Smooth muscle cell (in vitro differentiated cells): ENCODE results near the gene TBC1D9B. TPM values are rescaled to one million over a fixed set of nuclear protein-coding genes. Genes with fewer than 3 reads are reported as not detected.

Experiments
- DNase-seq: peaks from one replicate; lab custom pipeline; 2025; ENCODE audit not compliant: unreplicated experiment; lab: John Stamatoyannopoulos, UW
- H2AFZ ChIP-seq: fragments of 200-600 bp; sonication (generic); 2 replicates; pipeline ENCODE4 v1.6.0; 2016; ENCODE audit warnings: antibody characterized with exemption, low read depth, mild to moderate bottlenecking
- H3F3A ChIP-seq: fragments of 200-600 bp; sonication (generic); 2 replicates; pipeline ENCODE4 v1.6.0; 2017; ENCODE audit warnings: antibody characterized with exemption, low read depth
- H3K27ac ChIP-seq: fragments of 200-600 bp; sonication (generic); 2 replicates; pipeline ENCODE4 v1.5.1; 2016; ENCODE audit warnings: low read depth, mild to moderate bottlenecking
- H3K27me3 ChIP-seq: fragments of 200-600 bp; sonication (generic); 2 replicates; pipeline ENCODE4 v1.6.1; 2016; ENCODE audit warnings: low read depth, mild to moderate bottlenecking
- H3K36me3 ChIP-seq: fragments of 200-600 bp; sonication (generic); 2 replicates; pipeline ENCODE4 v1.5.1; 2016; ENCODE audit warnings: low read depth
- H3K4me1 ChIP-seq: fragments of 200-600 bp; sonication (generic); 2 replicates; pipeline ENCODE4 v1.5.1; 2016; ENCODE audit warnings: low read depth
- H3K4me2 ChIP-seq: fragments of 200-600 bp; sonication (generic); 2 replicates; pipeline ENCODE4 v1.6.0; 2016; ENCODE audit warnings: mild to moderate bottlenecking
- H3K4me3 ChIP-seq: fragments of 200-600 bp; sonication (generic); 2 replicates; pipeline ENCODE4 v1.5.1; 2016; ENCODE audit warnings: mild to moderate bottlenecking
- H3K79me2 ChIP-seq: fragments of 200-600 bp; sonication (generic); 2 replicates; pipeline ENCODE4 v1.6.0; 2016; ENCODE audit warnings: low read depth, mild to moderate bottlenecking
- H3K9ac ChIP-seq: fragments of 200-600 bp; sonication (generic); 2 replicates; pipeline ENCODE4 v1.6.0; 2016; ENCODE audit warnings: low read depth
- H3K9me3 ChIP-seq: fragments of 200-600 bp; sonication (generic); replicated peaks from 2 replicates; pipeline ENCODE4 v1.5.1; 2016; ENCODE audit warnings: low read depth
- H4K20me1 ChIP-seq: fragments of 200-600 bp; sonication (generic); 2 replicates; pipeline ENCODE4 v1.6.0; 2016; ENCODE audit warnings: low read depth
- CTCF ChIP-seq: fragments of 200-600 bp; sonication (generic); IDR thresholded peaks from 2 replicates; pipeline ENCODE4 v1.5.1; 2017; ENCODE audit warnings: borderline replicate concordance, mild to moderate bottlenecking, antibody characterized with exemption; ENCODE audit not compliant: insufficient read depth, poor library complexity, severe bottlenecking
- WGBS: methylation state at CpG from one replicate; pipeline ENCODE4 v1.1.7; 2016; ENCODE audit warnings: low lambda C conversion rate; 5-methylcytosine and 5-hydroxymethylcytosine counted together
- polyA plus RNA-seq: library from polyadenylated mRNA; unstranded; fragments of >200 nt; fragmentation: Nextera tagmentation; extraction: Ambion mirVana; gene quantifications from 2 replicates; pipeline ENCODE4 v1.2.1, GENCODE V29; 2016
- total RNA-seq: library from RNA; depleted of rRNA; stranded (reverse); fragments of >200 nt; gene quantifications from 2 replicates; pipeline ENCODE4 v1.2.3, GENCODE V29; 2014

Gene TBC1D9B
- total and polyA plus RNA-seq, 2 experiments from 2014 or later, result 47.5 to 62.3 TPM

DNA sequence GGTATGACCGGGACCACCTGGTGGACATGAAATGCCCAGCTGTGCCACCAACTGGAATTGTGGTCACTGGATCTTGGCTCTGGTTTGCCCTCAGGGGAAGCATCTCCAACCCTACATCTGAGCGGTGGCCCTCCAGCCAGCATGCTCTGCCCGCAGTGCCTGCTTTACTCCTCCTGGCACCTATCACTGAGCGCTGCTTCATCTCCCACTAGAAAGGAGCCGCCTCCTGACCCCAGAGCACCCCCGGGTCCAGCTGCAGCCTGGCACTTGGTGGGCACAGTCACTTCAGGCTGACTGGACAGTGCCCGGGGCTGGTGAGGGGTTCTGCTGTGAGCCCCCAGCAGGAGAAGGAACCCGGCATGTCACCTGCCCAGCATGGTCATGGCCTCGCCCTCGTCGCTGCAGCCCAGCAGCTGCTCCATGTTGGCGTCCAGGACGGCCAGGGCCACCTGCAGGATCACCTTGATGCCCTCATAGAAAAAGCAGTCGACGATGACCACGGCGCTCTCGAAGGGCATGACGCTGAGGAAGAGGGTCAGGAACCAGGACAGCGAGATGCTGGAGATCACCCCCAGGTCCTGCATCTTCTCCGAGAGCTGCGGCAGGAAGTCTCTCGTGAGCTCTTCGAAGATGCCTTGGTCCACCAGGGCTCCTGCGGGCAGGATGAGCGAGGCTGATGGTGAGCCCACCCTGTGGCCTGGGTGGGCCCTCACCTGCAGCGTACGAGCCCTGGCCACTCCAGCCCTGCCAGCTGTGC is 33.0 kb downstream of the TBC1D9B start:
- no peak overlapping the region for H2AFZ ChIP-seq
- DNase-seq, result no peak
- no peak for TF ChIP-seq CTCF
- WGBS, result 98% methylated on average over 28 of the region's 28 CpGs
- no peak overlapping the region for H3K4me2 ChIP-seq
- H3K4me1 ChIP-seq, result no peaks in the 10 kb centered on the region
- no peaks in the 10 kb centered on the region for H4K20me1 ChIP-seq
- no peaks in the 10 kb centered on the region for H3F3A ChIP-seq
- H3K27me3 ChIP-seq, result no peaks in the 10 kb centered on the region
- no peaks in the 10 kb centered on the region for H3K9me3 ChIP-seq
- H3K27ac ChIP-seq, result no peak overlapping the region
- H3K4me3 ChIP-seq, result no peak overlapping the region
- H3K9ac ChIP-seq, result no peak overlapping the region
- H3K79me2 ChIP-seq, result no peaks in the 10 kb centered on the region
- no peaks in the 10 kb centered on the region for H3K36me3 ChIP-seq

DNA sequence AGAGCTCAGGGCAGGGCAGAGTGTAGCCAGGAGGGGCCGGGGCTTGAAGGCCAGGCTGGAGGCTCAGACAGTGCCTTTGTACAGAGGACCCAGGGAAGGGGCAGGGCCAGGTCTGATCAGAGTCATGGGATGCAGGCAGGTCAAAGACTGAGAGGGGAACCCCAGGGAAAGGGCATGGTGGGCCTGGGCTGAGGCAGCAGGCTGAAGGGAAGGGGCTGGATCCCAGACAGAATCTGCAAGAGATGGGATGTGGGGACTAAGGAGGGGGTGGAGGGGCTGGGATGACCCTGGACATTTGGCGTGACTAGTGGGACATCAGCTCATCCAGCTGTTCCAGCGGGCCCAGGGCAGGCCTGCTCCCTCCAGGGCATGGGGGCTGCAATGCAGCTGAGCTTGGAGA is 33.6 kb downstream of the TBC1D9B start:
- no peak for DNase-seq
- Histone ChIP-seq H3K27me3 (no peaks in the 10 kb centered on the region), H3K27ac (no peak overlapping the region), H2AFZ (no peak overlapping the region), H3K79me2 (no peaks in the 10 kb centered on the region), H3K9ac (no peak overlapping the region), H3K4me1 (no peaks in the 10 kb centered on the region), H3K36me3 (no peaks in the 10 kb centered on the region), H3F3A (no peaks in the 10 kb centered on the region), H3K4me3 (no peak overlapping the region), H4K20me1 (no peaks in the 10 kb centered on the region), H3K4me2 (no peak overlapping the region), H3K9me3 (no peaks in the 10 kb centered on the region)
- TF ChIP-seq CTCF, result no peak
- 100% methylated on average over 3 of the region's 3 CpGs for WGBS

- no peaks in the 10 kb centered on the region for H3F3A ChIP-seq
- DNase-seq, result no peak
- no peaks in the 10 kb centered on the region for H3K9me3 ChIP-seq
- H3K9ac ChIP-seq, result no peak overlapping the region
- H4K20me1 ChIP-seq, result no peaks in the 10 kb centered on the region
- 93% methylated on average over 7 of the region's 7 CpGs for WGBS
- no peaks in the 10 kb centered on the region for H3K27me3 ChIP-seq
- H3K27ac ChIP-seq, result no peak overlapping the region
- TF ChIP-seq CTCF, result no peak
- H2AFZ ChIP-seq, result no peak overlapping the region
- no peak overlapping the region for H3K4me3 ChIP-seq
- no peaks in the 10 kb centered on the region for H3K36me3 ChIP-seq
- H3K4me2 ChIP-seq, result no peak overlapping the region
- no peaks in the 10 kb centered on the region for H3K79me2 ChIP-seq
- no peaks in the 10 kb centered on the region for H3K4me1 ChIP-seq
Measured at GRCh38 chr5:179873588-179874110, 34.0 kb downstream of the TBC1D9B start.
